ENCODE measurements around the gene UBL3. TPM values are rescaled to one million over a fixed set of nuclear protein-coding genes. Genes with fewer than 3 reads are reported as not detected.

The UBL3 gene, protein sequence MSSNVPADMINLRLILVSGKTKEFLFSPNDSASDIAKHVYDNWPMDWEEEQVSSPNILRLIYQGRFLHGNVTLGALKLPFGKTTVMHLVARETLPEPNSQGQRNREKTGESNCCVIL
- 10 to 100 TPM; 39.5 to 41.9 TPM for total RNA-seq
- polyA plus RNA-seq (2013, experiment 1 of 2) = 49.0 TPM
- polyA plus RNA-seq (2013, experiment 2 of 2) = 50.1 TPM
- total RNA-seq = 26.0 to 208 (median 95.7) reads per million in 172 experiments

- Mint-ChIP-seq H3K9me3 (no peaks in the 10 kb centered on the region), H3K4me3 (peak within 1 kb of the TSS; percentile 99), H3K27me3 (no peaks in the 10 kb centered on the region), H3K27ac (peak within 1 kb of the TSS; percentile 86), H3K4me1 (ENCODE audit: low read depth) (peaks cover 20% of the 10 kb centered on the region), H3K36me3 (ENCODE audit: low read depth) (peaks cover 22% of the 10 kb centered on the region)
- H3K36me3 ChIP-seq (ENCODE audit: insufficient read depth, low read length) = no peaks in the 10 kb centered on the region
- intact Hi-C loops (cut with DNase I, micrococcal nuclease) = loop anchor here (1.0 to 10.0 kb wide), 5 partner anchors 82 to 767 kb away; partner anchors contain the start of genes HMGB1 (in 1 of the 2), KATNAL1 (in 1 of the 2), SLC7A1 (in 1 of the 2) and USPL1 (in 1 of the 2)
- H3K4me3 ChIP-seq (ENCODE audit: low read length) = peak within 1 kb of the TSS; percentile 82
- H3K27ac ChIP-seq (ENCODE audit: low read depth in 1 of 2, low read length in 2 of 2) = peak within 1 kb of the TSS; percentile 92 to 93
- no peaks in the 10 kb centered on the region for H3K27me3 ChIP-seq (ENCODE audit: control insufficient read depth in 1 of 2, insufficient read depth in 2 of 2, low read length in 2 of 2)
- DNase-seq (peak; percentile 89 to 97 (median 93)), ATAC-seq (ENCODE audit: poor library complexity) (peak; percentile 87)
- no peak for TF ChIP-seq CTCF (IDR thresholded peaks at IDR 0.05)
- H3K9me3 ChIP-seq (ENCODE audit: control insufficient read depth in 1 of 2, insufficient read depth in 1 of 2, low read length in 2 of 2) = no peaks in the 10 kb centered on the region
- POLR2A ChIA-PET = interaction anchor here (0.8 to 7.9 kb wide), 33 partner anchors 9 to 767 kb away, joined by 3 to 184 read pairs (median 4); partner anchors contain the start of genes HMGB1 and USPL1
- H3K4me1 ChIP-seq (ENCODE audit: insufficient read depth, low read length) = peaks cover 4% of the 10 kb centered on the region
- CTCF ChIA-PET = interaction anchor here (0.9 to 2.3 kb wide), 4 partner anchors 74 to 265 kb away, joined by 4 to 7 read pairs (median 4); no protein-coding TSS in a partner anchor
These were observed at the start of gene UBL3 for GRCh38 chr13:29850213-29850898. UBL3 (minus strand) TSS chr13:29850617; CDS start chr13:29849538, 1,079 bp downstream.

DNA sequence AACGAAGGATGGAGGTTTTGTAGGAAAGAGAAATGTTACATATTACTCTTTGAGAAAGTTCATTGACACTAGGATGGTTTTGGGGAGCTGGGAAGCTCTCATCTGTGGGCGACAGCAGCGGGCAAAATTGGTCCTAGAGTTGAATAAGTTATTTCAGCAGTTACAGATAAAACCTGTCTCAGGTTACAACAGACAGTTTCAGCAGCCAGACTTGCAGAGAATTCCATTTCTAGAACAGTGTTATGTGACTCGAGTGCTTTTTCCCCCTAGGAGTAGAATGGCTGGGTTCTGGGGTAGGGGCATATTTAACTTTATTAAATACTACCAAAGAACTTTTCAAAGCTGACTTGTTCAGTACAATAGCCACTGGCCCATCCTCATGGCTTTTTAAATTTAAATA, 46.7 kb upstream of the UBL3 start:
- Histone ChIP-seq H3K36me3 (ENCODE audit: insufficient read depth, low read length) (no peaks in the 10 kb centered on the region), H3K9me3 (ENCODE audit: control insufficient read depth in 1 of 2, insufficient read depth in 1 of 2, low read length in 2 of 2) (no peaks in the 10 kb centered on the region), H3K4me1 (ENCODE audit: insufficient read depth, low read length) (peaks cover 9% of the 10 kb centered on the region), H3K4me3 (ENCODE audit: low read length) (no peak overlapping the region), H3K27ac (ENCODE audit: low read depth in 1 of 2, low read length in 2 of 2) (no peak overlapping the region), H3K27me3 (ENCODE audit: control insufficient read depth in 1 of 2, insufficient read depth in 2 of 2, low read length in 2 of 2) (no peaks in the 10 kb centered on the region)
- H3K9me3 Mint-ChIP-seq = no peaks in the 10 kb centered on the region
- ATAC-seq (ENCODE audit: poor library complexity) (no peak), DNase-seq (no peak)
- no peaks in the 10 kb centered on the region for H3K36me3 Mint-ChIP-seq (ENCODE audit: low read depth)
- no peak overlapping the region for H3K27ac Mint-ChIP-seq
- TF ChIP-seq CTCF (IDR thresholded peaks at IDR 0.05) = no peak
- ChIA-PET CTCF (no interaction called here), POLR2A (no interaction called here)
- intact Hi-C loops (cut with DNase I, micrococcal nuclease) = no loop called here
- no peaks in the 10 kb centered on the region for H3K27me3 Mint-ChIP-seq
- H3K4me3 Mint-ChIP-seq = no peak overlapping the region
- peaks cover 7% of the 10 kb centered on the region for H3K4me1 Mint-ChIP-seq (ENCODE audit: low read depth)

GRCh38 chr13:29893438-29893837, 43.0 kb upstream of the UBL3 start:
- Histone ChIP-seq H3K27me3 (ENCODE audit: control insufficient read depth in 1 of 2, insufficient read depth in 2 of 2, low read length in 2 of 2) (no peaks in the 10 kb centered on the region), H3K4me3 (ENCODE audit: low read length) (no peak overlapping the region), H3K27ac (ENCODE audit: low read depth in 1 of 2, low read length in 2 of 2) (no peak overlapping the region), H3K9me3 (ENCODE audit: control insufficient read depth in 1 of 2, insufficient read depth in 1 of 2, low read length in 2 of 2) (no peaks in the 10 kb centered on the region), H3K4me1 (ENCODE audit: insufficient read depth, low read length) (peaks cover 4% of the 10 kb centered on the region), H3K36me3 (ENCODE audit: insufficient read depth, low read length) (no peaks in the 10 kb centered on the region)
- Mint-ChIP-seq H3K4me1 (ENCODE audit: low read depth) (peaks cover 5% of the 10 kb centered on the region), H3K27ac (no peak overlapping the region), H3K27me3 (no peaks in the 10 kb centered on the region), H3K4me3 (no peak overlapping the region), H3K9me3 (no peaks in the 10 kb centered on the region), H3K36me3 (ENCODE audit: low read depth) (no peaks in the 10 kb centered on the region)
- intact Hi-C loops (cut with DNase I, micrococcal nuclease) = loop anchor here in 1 of 2 experiments (5.0 kb wide), 1 partner anchor 989 kb away; no protein-coding TSS in a partner anchor
- no peak for TF ChIP-seq CTCF (IDR thresholded peaks at IDR 0.05)
- no peak for ATAC-seq (ENCODE audit: poor library complexity)
- ChIA-PET POLR2A (no interaction called here), CTCF (no interaction called here)
- DNase-seq = no peak

All from CD4-positive, alpha-beta T cell (primary cell).